HUES6 (cell line): ENCODE results near the gene CDT1.
"Not testable (repeated sequence)": the region's sequence is repeated elsewhere in the genome, so short reads cannot be mapped to it uniquely, and the experiment has no call there.

Experiments
- H3K27ac ChIP-seq: 2 replicates; pipeline ENCODE4 v1.7.0; 2013; ENCODE audit warnings: low read depth, mild to moderate bottlenecking, low read length, inconsistent platforms
- H3K27me3 ChIP-seq: 2 replicates; pipeline ENCODE4 v1.6.1; 2013; ENCODE audit warnings: low read length; ENCODE audit not compliant: control insufficient read depth, insufficient read depth
- H3K36me3 ChIP-seq: 2 replicates; pipeline ENCODE4 v1.6.1; 2013; ENCODE audit warnings: low read length; ENCODE audit not compliant: control insufficient read depth, insufficient read depth
- H3K4me1 ChIP-seq: 2 replicates; pipeline ENCODE4 v1.6.1; 2013; ENCODE audit warnings: low read length; ENCODE audit not compliant: control insufficient read depth, insufficient read depth
- H3K4me3 ChIP-seq: 2 replicates; pipeline ENCODE4 v1.5.1; 2013; ENCODE audit warnings: low read depth, low read length
- H3K9ac ChIP-seq: one replicate; pipeline ENCODE4 v1.6.1; 2013; ENCODE audit warnings: mild to moderate bottlenecking, low read length
- H3K9me3 ChIP-seq: 2 replicates; pipeline ENCODE4 v1.6.1; 2013; ENCODE audit warnings: low read depth, low read length; ENCODE audit not compliant: control insufficient read depth, insufficient read depth

CDT1 gene

GRCh38 chr16:88785106-88785924, 18.3 kb upstream of the CDT1 start, which contains the start of gene PIEZO1:
Gene PIEZO1, minus strand, starts transcription at chr16:88785220. Its CDS starts 256 bp downstream, at chr16:88784964.
- Histone ChIP-seq H3K27me3 (peaks cover 75% of the 10 kb centered on the region), H3K4me3 (peak within 1 kb of the TSS; percentile 56), H3K36me3 (no peaks in the 10 kb centered on the region), H3K9ac (peak within 1 kb of the TSS; percentile 46), H3K27ac (no peak within 1 kb of the TSS), H3K4me1 (peaks cover 25% of the 10 kb centered on the region), H3K9me3 (no peaks in the 10 kb centered on the region)

- Histone ChIP-seq H3K9me3 (no peaks in the 10 kb centered on the region), H3K9ac (no peak overlapping the region), H3K36me3 (no peaks in the 10 kb centered on the region), H3K27ac (no peak overlapping the region), H3K4me3 (no peak overlapping the region), H3K4me1 (peaks cover 33% of the 10 kb centered on the region), H3K27me3 (peaks cover 67% of the 10 kb centered on the region)
Measured at GRCh38 chr16:88787579-88788314, 15.8 kb upstream of the CDT1 start.

- H3K9me3 ChIP-seq, H3K9ac ChIP-seq: not testable (repeated sequence)
Measured at GRCh38 chr16:88788749-88789148, 14.8 kb upstream of the CDT1 start.

GRCh38 chr16:88789594-88789993, 14.0 kb upstream of the CDT1 start:
- no peak overlapping the region for H3K9ac ChIP-seq
- no peak overlapping the region for H3K27ac ChIP-seq
- H3K27me3 ChIP-seq, result peaks cover 57% of the 10 kb centered on the region
- H3K4me3 ChIP-seq, result no peak overlapping the region
- no peaks in the 10 kb centered on the region for H3K9me3 ChIP-seq
- no peaks in the 10 kb centered on the region for H3K36me3 ChIP-seq
- peaks cover 21% of the 10 kb centered on the region for H3K4me1 ChIP-seq

More at GRCh38 chr16:88788749-88789148, 14.8 kb upstream of the CDT1 start:
- H3K27ac ChIP-seq, H3K36me3 ChIP-seq, H3K4me3 ChIP-seq: not testable (repeated sequence)
- peaks cover 26% of the 10 kb centered on the region for H3K4me1 ChIP-seq
- peaks cover 64% of the 10 kb centered on the region for H3K27me3 ChIP-seq

- Histone ChIP-seq H3K27ac (no peak overlapping the region), H3K27me3 (peaks cover 49% of the 10 kb centered on the region), H3K9me3 (no peaks in the 10 kb centered on the region), H3K4me1 (peaks cover 21% of the 10 kb centered on the region), H3K9ac (no peak overlapping the region), H3K36me3 (no peaks in the 10 kb centered on the region), H3K4me3 (no peak overlapping the region)
Measured at GRCh38 chr16:88790312-88791211, 13.0 kb upstream of the CDT1 start.

- H3K9me3 ChIP-seq, result no peaks in the 10 kb centered on the region
- H3K27ac ChIP-seq, result no peak overlapping the region
- no peak overlapping the region for H3K9ac ChIP-seq
- no peak overlapping the region for H3K4me3 ChIP-seq
- H3K36me3 ChIP-seq, result no peaks in the 10 kb centered on the region
- peaks cover 21% of the 10 kb centered on the region for H3K4me1 ChIP-seq
- H3K27me3 ChIP-seq, result peaks cover 44% of the 10 kb centered on the region; the same call in 1 of the 2 replicates
Measured at GRCh38 chr16:88792078-88792550, 11.5 kb upstream of the CDT1 start.

- Histone ChIP-seq H3K9me3 (no peaks in the 10 kb centered on the region), H3K27me3 (peaks cover 38% of the 10 kb centered on the region; the same call in 1 of the 2 replicates), H3K4me3 (no peak overlapping the region), H3K4me1 (peaks cover 21% of the 10 kb centered on the region), H3K27ac (no peak overlapping the region), H3K36me3 (no peaks in the 10 kb centered on the region), H3K9ac (no peak overlapping the region)
Measured at GRCh38 chr16:88792668-88793250, 10.8 kb upstream of the CDT1 start.

- peaks cover 21% of the 10 kb centered on the region for H3K4me1 ChIP-seq
- no peaks in the 10 kb centered on the region for H3K9me3 ChIP-seq
- no peak overlapping the region for H3K4me3 ChIP-seq
- H3K27ac ChIP-seq, result no peak overlapping the region
- H3K9ac ChIP-seq, result no peak overlapping the region
- H3K36me3 ChIP-seq, result no peaks in the 10 kb centered on the region
- peaks cover 32% of the 10 kb centered on the region; the same call in 1 of the 2 replicates for H3K27me3 ChIP-seq
Measured at GRCh38 chr16:88793251-88793954, 10.2 kb upstream of the CDT1 start.

GRCh38 chr16:88796278-88796677, 7.3 kb upstream of the CDT1 start:
- Histone ChIP-seq H3K36me3 (no peaks in the 10 kb centered on the region), H3K9me3 (no peaks in the 10 kb centered on the region), H3K9ac (no peak overlapping the region), H3K4me1 (peaks cover 15% of the 10 kb centered on the region), H3K27ac (no peak overlapping the region), H3K27me3 (peaks cover 19% of the 10 kb centered on the region; the same call in 1 of the 2 replicates), H3K4me3 (no peak overlapping the region)

- Histone ChIP-seq H3K9me3 (no peaks in the 10 kb centered on the region), H3K9ac (no peak overlapping the region), H3K4me1 (no peaks in the 10 kb centered on the region; the same call in 1 of the 2 replicates), H3K27ac (no peak overlapping the region), H3K4me3 (no peak overlapping the region), H3K36me3 (no peaks in the 10 kb centered on the region), H3K27me3 (peaks cover 4% of the 10 kb centered on the region; the same call in 1 of the 2 replicates)
Measured at GRCh38 chr16:88798073-88798472, 5.5 kb upstream of the CDT1 start.
